IMR-90 (cell line): ENCODE measurements around the gene TMX3. TPM values are rescaled to one million over a fixed set of nuclear protein-coding genes. Genes with fewer than 3 reads are reported as not detected.

Source experiments
- ATAC-seq: fragments of 200-7000 bp; cut with Tn5 transposase; 2 replicates; pipeline ENCODE4 v1.9.1; 2020; ENCODE audit warnings: low read depth, mild to moderate bottlenecking, moderate library complexity
- BruUV-seq: library from RNA; stranded (reverse); fragments of 400-500 nt; replicated peaks from 2 replicates; lab custom pipeline; 2021; lab: Mats Ljungman, UMichigan
- CTCF ChIA-PET: fragments of 300-600 bp; formaldehyde crosslinking; extraction: SDS; loops from one replicate; lab custom pipeline; 2021; ENCODE audit warnings: antibody characterized with exemption; lab: Yijun Ruan, JAX
- POLR2A ChIA-PET: fragments of 300-600 bp; sonication (Branson Sonifier 250); formaldehyde crosslinking; loops from one replicate; lab custom pipeline; 2022; ENCODE audit warnings: antibody characterized with exemption; ENCODE audit not compliant: unreplicated experiment; lab: Charles Lee
- DNase-seq: peaks from one replicate; pipeline ENCODE4 v3.0.0; 2013
- H2AFZ ChIP-seq: replicated peaks from 2 replicates; pipeline ENCODE3; 2013; ENCODE audit warnings: low read length, mild to moderate bottlenecking; ENCODE audit not compliant: poor library complexity
- H2AK5ac ChIP-seq: 2 replicates; pipeline ENCODE4 v1.6.1; 2013; ENCODE audit warnings: low read depth, low read length, inconsistent platforms
- H2AK9ac ChIP-seq: replicated peaks from 2 replicates; pipeline ENCODE3; 2013; ENCODE audit warnings: mild to moderate bottlenecking, low read depth, low read length, moderate library complexity; ENCODE audit not compliant: poor library complexity
- H2BK120ac ChIP-seq: 2 replicates; pipeline ENCODE4 v1.6.1; 2013; ENCODE audit warnings: low read depth, low read length, inconsistent platforms
- H2BK15ac ChIP-seq: 3 replicates; pipeline ENCODE4 v1.6.1; 2013; ENCODE audit warnings: low read depth, low read length, inconsistent platforms
- H2BK20ac ChIP-seq: 2 replicates; pipeline ENCODE4 v1.6.1; 2013; ENCODE audit warnings: low read depth, mild to moderate bottlenecking, inconsistent platforms, low read length, moderate library complexity
- H2BK5ac ChIP-seq: 2 replicates; pipeline ENCODE4 v1.6.1; 2013; ENCODE audit warnings: mild to moderate bottlenecking, low read depth, low read length, inconsistent platforms; ENCODE audit not compliant: poor library complexity, severe bottlenecking
- H3K14ac ChIP-seq: replicated peaks from 2 replicates; pipeline ENCODE4 v1.6.1; 2013; ENCODE audit warnings: low read depth, low read length, inconsistent platforms
- H3K18ac ChIP-seq: 2 replicates; pipeline ENCODE4 v1.6.1; 2013; ENCODE audit warnings: low read depth, low read length, control low read depth
- H3K23ac ChIP-seq: 2 replicates; pipeline ENCODE4 v1.6.1; 2013; ENCODE audit warnings: low read depth, low read length, inconsistent platforms
- H3K27ac ChIP-seq: 2 replicates; pipeline ENCODE4 v1.5.1; 2013; ENCODE audit warnings: mild to moderate bottlenecking, control low read depth, low read length; ENCODE audit not compliant: insufficient read depth
- H3K27me3 ChIP-seq: 2 replicates; pipeline ENCODE4 v1.6.1; 2013; ENCODE audit warnings: low read length; ENCODE audit not compliant: control insufficient read depth, insufficient read depth
- H3K36me3 ChIP-seq: 2 replicates; pipeline ENCODE4 v1.6.1; 2013; ENCODE audit warnings: low read length, mixed read lengths; ENCODE audit not compliant: control insufficient read depth, insufficient read depth
- H3K4ac ChIP-seq: 2 replicates; pipeline ENCODE4 v1.6.1; 2013; ENCODE audit warnings: low read depth, low read length, inconsistent platforms
- H3K4me1 ChIP-seq: 2 replicates; pipeline ENCODE4 v1.6.1; 2013; ENCODE audit warnings: low read length, mixed read lengths; ENCODE audit not compliant: control insufficient read depth, insufficient read depth
- H3K4me2 ChIP-seq: 2 replicates; pipeline ENCODE4 v1.6.1; 2013; ENCODE audit warnings: low read depth, mild to moderate bottlenecking, control low read depth, low read length, moderate library complexity
- H3K4me3 ChIP-seq: 2 replicates; pipeline ENCODE4 v1.5.1; 2013; ENCODE audit warnings: low read depth, mild to moderate bottlenecking, control low read depth, low read length, moderate library complexity; ENCODE audit not compliant: insufficient read depth
- H3K56ac ChIP-seq: 2 replicates; pipeline ENCODE4 v1.6.1; 2013; ENCODE audit warnings: low read length, inconsistent platforms; ENCODE audit not compliant: insufficient read depth; ENCODE audit errors: extremely low read depth
- H3K79me1 ChIP-seq, 2 experiments: 2 replicates each; pipeline ENCODE4 v1.6.1; 2013; ENCODE audit warnings: low read length in 2 of 2, inconsistent platforms in 1 of 2, low read depth in 1 of 2
- H3K9ac ChIP-seq: 2 replicates; pipeline ENCODE4 v1.6.1; 2013; ENCODE audit warnings: low read depth, low read length, control low read depth
- H3K9me1 ChIP-seq: 2 replicates; pipeline ENCODE4 v1.6.1; 2013; ENCODE audit warnings: low read length, inconsistent platforms; ENCODE audit not compliant: insufficient read depth
- H3K9me3 ChIP-seq: 2 replicates; pipeline ENCODE4 v1.6.1; 2013; ENCODE audit warnings: low read length; ENCODE audit not compliant: control insufficient read depth, insufficient read depth
- H4K20me1 ChIP-seq: 2 replicates; pipeline ENCODE4 v1.6.1; 2013; ENCODE audit warnings: low read length, inconsistent platforms; ENCODE audit not compliant: insufficient read depth
- H4K5ac ChIP-seq: 2 replicates; pipeline ENCODE4 v1.6.1; 2013; ENCODE audit warnings: mild to moderate bottlenecking, low read depth, low read length, control low read depth
- H4K8ac ChIP-seq, 2 experiments: 2 replicates each; pipeline ENCODE4 v1.6.1; 2013; ENCODE audit warnings: low read depth in 2 of 2, low read length in 2 of 2, control low read depth in 1 of 2, inconsistent platforms in 1 of 2
- H4K91ac ChIP-seq: 2 replicates; pipeline ENCODE4 v1.6.1; 2013; ENCODE audit warnings: low read depth, low read length, inconsistent platforms; ENCODE audit not compliant: insufficient read depth
- BHLHE40 ChIP-seq: fragments of 150-350 bp; IDR thresholded peaks from 2 replicates; pipeline ENCODE4 v1.6.1; 2016; ENCODE audit warnings: mild to moderate bottlenecking, low read depth, low read length
- CEBPB ChIP-seq: IDR thresholded peaks from 2 replicates; pipeline ENCODE4 v1.6.1; 2012; ENCODE audit warnings: low read depth, low read length, improper control_type of control experiment
- CHD1 ChIP-seq: IDR thresholded peaks from 2 replicates; pipeline ENCODE4 v1.6.1; 2012; ENCODE audit warnings: low read depth, low read length, improper control_type of control experiment
- ELK1 ChIP-seq: fragments of 150-350 bp; IDR thresholded peaks from 2 replicates; pipeline ENCODE4 v1.6.1; 2016; ENCODE audit warnings: low read depth, mild to moderate bottlenecking, low read length, moderate library complexity, borderline replicate concordance
- FOS ChIP-seq: fragments of 150-350 bp; IDR thresholded peaks from 2 replicates; pipeline ENCODE4 v1.6.1; 2016; ENCODE audit warnings: low read depth, low read length
- MAFK ChIP-seq: IDR thresholded peaks from 2 replicates; pipeline ENCODE4 v1.6.1; 2012; ENCODE audit warnings: low read depth, low read length, improper control_type of control experiment
- MAZ ChIP-seq: IDR thresholded peaks from 2 replicates; pipeline ENCODE4 v1.6.1; 2012; ENCODE audit warnings: low read depth, mild to moderate bottlenecking, low read length, improper control_type of control experiment, moderate library complexity, borderline replicate concordance
- MXI1 ChIP-seq: IDR thresholded peaks from 2 replicates; pipeline ENCODE4 v1.6.1; 2012; ENCODE audit warnings: low read depth, mild to moderate bottlenecking, low read length, moderate library complexity, borderline replicate concordance
- NFE2L2 ChIP-seq: fragments of 150-350 bp; IDR thresholded peaks from 2 replicates; pipeline ENCODE4 v1.6.1; 2016; ENCODE audit warnings: low read depth, mild to moderate bottlenecking, low read length
- POLR2A ChIP-seq: IDR thresholded peaks from 2 replicates; pipeline ENCODE4 v1.6.1; 2012; ENCODE audit warnings: mild to moderate bottlenecking, low read depth, low read length
- RAD21 ChIP-seq: IDR thresholded peaks from 2 replicates; pipeline ENCODE4 v1.6.1; 2012; ENCODE audit warnings: low read length, improper control_type of control experiment
- RCOR1 ChIP-seq: IDR thresholded peaks from 2 replicates; pipeline ENCODE4 v1.6.1; 2012; ENCODE audit warnings: mild to moderate bottlenecking, low read length, improper control_type of control experiment; ENCODE audit not compliant: insufficient replicate concordance
- RFX5 ChIP-seq: IDR thresholded peaks from 2 replicates; pipeline ENCODE4 v1.8.0; 2012; ENCODE audit warnings: low read depth, mild to moderate bottlenecking, low read length, moderate library complexity
- SMC3 ChIP-seq: fragments of 150-350 bp; IDR thresholded peaks from 2 replicates; pipeline ENCODE4 v1.6.1; 2016; ENCODE audit warnings: low read depth, mild to moderate bottlenecking, antibody characterized with exemption, low read length, moderate library complexity
- USF2 ChIP-seq: fragments of 150-350 bp; IDR thresholded peaks from 2 replicates; pipeline ENCODE4 v1.6.1; 2017; ENCODE audit warnings: mild to moderate bottlenecking, antibody characterized with exemption, low read length, low read depth
- WGBS, 2 experiments: methylation state at CpG; one replicate each; pipeline versions ENCODE4 v1.1.5 to v1.1.7; 2013; ENCODE audit warnings: missing lambda C conversion rate in 2 of 2; ENCODE audit not compliant: insufficient read length in 1 of 2; ENCODE audit errors: extremely low coverage in 2 of 2; 5-methylcytosine and 5-hydroxymethylcytosine counted together
- dilution Hi-C: fragments of 300-500 bp; cut with HindIII; formaldehyde crosslinking; loops from one replicate; pipeline ENCODE4 v1.14.3; 2018; ENCODE audit warnings: low sequenced_read_pairs; ENCODE audit not compliant: unreplicated experiment
- in situ Hi-C: fragments of 300-500 bp; cut with MboI; formaldehyde crosslinking; loops from 3 replicates; pipeline ENCODE4 v1.14.3; 2019; ENCODE audit warnings: low sequenced_read_pairs, inconsistent platforms, mixed read lengths
- intact Hi-C: fragments of 100-400 bp; cut with micrococcal nuclease; formaldehyde crosslinking; loops from 2 replicates; pipeline ENCODE4 v1.10.0; 2022
- polyA plus RNA-seq, 3 experiments: library from polyadenylated mRNA; depleted of rRNA; stranded (reverse); fragments of >200 nt; gene quantifications; 2 replicates each; pipeline ENCODE4 v1.2.3, GENCODE V29; 2012; ENCODE audit warnings: low replicate concordance in 1 of 3
- total RNA-seq: library from RNA; depleted of rRNA; stranded (reverse); fragments of >200 nt; gene quantifications from 2 replicates; pipeline ENCODE4 v1.2.3, GENCODE V29; 2012
- TF ChIP-seq, protein P1 (sequence below): conservative IDR thresholded peaks from 2 replicates; pipeline ENCODE4 v1.5.1; 2012; ENCODE audit warnings: mild to moderate bottlenecking, low read depth, low read length, improper control_type of control experiment

TMX3 gene
- total and polyA plus RNA-seq, 2 of the 4 experiments (the other 2 are of a cell fraction), result 22.8 to 50.5 TPM

DNA sequence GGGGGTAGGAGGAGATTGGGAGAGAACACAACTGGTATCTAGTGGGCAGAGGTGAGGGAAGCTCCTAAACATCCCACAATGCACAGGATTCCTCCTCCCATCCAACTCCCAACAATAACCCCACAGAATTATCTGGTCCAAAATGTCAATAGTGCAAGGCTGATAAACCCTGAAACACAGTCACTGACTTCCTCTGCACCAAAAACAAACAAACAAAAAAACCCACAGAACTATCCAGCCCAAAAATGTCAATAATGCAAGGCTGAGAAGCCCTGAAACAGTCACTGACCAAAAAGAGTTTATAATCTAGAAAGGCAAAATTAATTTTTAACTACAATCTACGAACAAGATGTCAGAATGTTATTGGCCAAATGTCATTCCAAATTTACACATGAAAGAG, 9.8 kb downstream of the TMX3 start:
- no peak overlapping the region for H2AK9ac ChIP-seq
- H3K9ac ChIP-seq, result no peak overlapping the region
- peak overlapping the region; percentile 30; the same call in 1 of the 2 replicates for H3K56ac ChIP-seq
- ChIA-PET CTCF (interaction anchor here (0.6 kb wide), 2 partner anchors 88 to 1389 kb away, joined by 3 read pairs; no protein-coding TSS in a partner anchor), POLR2A (no interaction called here)
- H3K27ac ChIP-seq, result no peak overlapping the region
- H3K9me1 ChIP-seq, result no peaks in the 10 kb centered on the region; the same call in 1 of the 2 replicates
- no CpG with 5 or more reads among the region's 1 CpG for WGBS, 2 experiments
- no peak for ATAC-seq
- no peaks in the 10 kb centered on the region for H3K27me3 ChIP-seq
- peak overlapping the region; percentile 27 for H2BK5ac ChIP-seq
- peaks cover 7% of the 10 kb centered on the region; the same call in 1 of the 2 replicates for H3K4me1 ChIP-seq
- no peak overlapping the region for H2AFZ ChIP-seq
- peaks cover 30 to 47% of the 10 kb centered on the region in 2 experiments for H3K79me1 ChIP-seq
- BruUV-seq, result no TSS peak
- no peak overlapping the region for H4K5ac ChIP-seq
- H2BK20ac ChIP-seq, result no peak overlapping the region
- TF ChIP-seq POLR2A, result no peak
- no peak for TF ChIP-seq CEBPB
- TF ChIP-seq SMC3, result no peak
- TF ChIP-seq ELK1, result no peak
- no peak for TF ChIP-seq NFE2L2
- TF ChIP-seq MAZ, result no peak
- TF ChIP-seq RCOR1, result no peak
- no peak for TF ChIP-seq MXI1
- TF ChIP-seq BHLHE40, result no peak
- TF ChIP-seq, protein P1, sequence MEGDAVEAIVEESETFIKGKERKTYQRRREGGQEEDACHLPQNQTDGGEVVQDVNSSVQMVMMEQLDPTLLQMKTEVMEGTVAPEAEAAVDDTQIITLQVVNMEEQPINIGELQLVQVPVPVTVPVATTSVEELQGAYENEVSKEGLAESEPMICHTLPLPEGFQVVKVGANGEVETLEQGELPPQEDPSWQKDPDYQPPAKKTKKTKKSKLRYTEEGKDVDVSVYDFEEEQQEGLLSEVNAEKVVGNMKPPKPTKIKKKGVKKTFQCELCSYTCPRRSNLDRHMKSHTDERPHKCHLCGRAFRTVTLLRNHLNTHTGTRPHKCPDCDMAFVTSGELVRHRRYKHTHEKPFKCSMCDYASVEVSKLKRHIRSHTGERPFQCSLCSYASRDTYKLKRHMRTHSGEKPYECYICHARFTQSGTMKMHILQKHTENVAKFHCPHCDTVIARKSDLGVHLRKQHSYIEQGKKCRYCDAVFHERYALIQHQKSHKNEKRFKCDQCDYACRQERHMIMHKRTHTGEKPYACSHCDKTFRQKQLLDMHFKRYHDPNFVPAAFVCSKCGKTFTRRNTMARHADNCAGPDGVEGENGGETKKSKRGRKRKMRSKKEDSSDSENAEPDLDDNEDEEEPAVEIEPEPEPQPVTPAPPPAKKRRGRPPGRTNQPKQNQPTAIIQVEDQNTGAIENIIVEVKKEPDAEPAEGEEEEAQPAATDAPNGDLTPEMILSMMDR, result no peak
- TF ChIP-seq RAD21, result no peak
- TF ChIP-seq CHD1, result no peak
- no peak for TF ChIP-seq MAFK
- TF ChIP-seq RFX5, result no peak
- TF ChIP-seq FOS, result no peak
- TF ChIP-seq USF2, result no peak
- dilution Hi-C loops (no loop called here), intact Hi-C loops (no loop called here), in situ Hi-C loops (no loop called here)
- H3K14ac ChIP-seq, result peak overlapping the region; percentile 78; the same call in 1 of the 2 replicates
- H3K4me2 ChIP-seq, result no peak overlapping the region
- no peak overlapping the region for H2BK15ac ChIP-seq
- H4K20me1 ChIP-seq, result peaks cover 6% of the 10 kb centered on the region; the same call in 1 of the 2 replicates
- no peak overlapping the region for H4K91ac ChIP-seq
- DNase-seq, result no peak
- no peak overlapping the region for H4K8ac ChIP-seq
- no peak overlapping the region for H3K4ac ChIP-seq
- no peak overlapping the region for H3K23ac ChIP-seq
- peaks cover 19% of the 10 kb centered on the region for H3K36me3 ChIP-seq
- H3K4me3 ChIP-seq, result no peak overlapping the region
- H2BK120ac ChIP-seq, result no peak overlapping the region
- H2AK5ac ChIP-seq, result peak overlapping the region; percentile 10; the same call in 1 of the 2 replicates
- no peak overlapping the region for H3K18ac ChIP-seq
- H3K9me3 ChIP-seq, result no peaks in the 10 kb centered on the region
